Activated CD4-positive, CD25-positive, alpha-beta regulatory T cell (primary cell): ENCODE results near the gene POU2AF1.

Source experiments
- DNase-seq, 4 experiments: peaks; one replicate each; lab custom pipeline; 2025; lab: John Stamatoyannopoulos, UW

Gene POU2AF1

GRCh38 chr11:111361052-111361801 lies 17.8 kb downstream of the POU2AF1 start:
- no peak for DNase-seq

GRCh38 chr11:111360150-111361043 lies 18.7 kb downstream of the POU2AF1 start:
- no peak for DNase-seq

- DNase-seq: no peak
These were observed 19.6 kb downstream of the POU2AF1 start for GRCh38 chr11:111359223-111360149.

GRCh38 chr11:111358038-111359001 lies 20.8 kb downstream of the POU2AF1 start:
- no peak for DNase-seq

GRCh38 chr11:111357150-111358037 lies 21.7 kb downstream of the POU2AF1 start:
- no peak for DNase-seq

- no peak for DNase-seq
These were observed 22.4 kb downstream of the POU2AF1 start for GRCh38 chr11:111356660-111357048.

- DNase-seq: no peak
These were observed 23.0 kb downstream of the POU2AF1 start for GRCh38 chr11:111355956-111356659.

- no peak for DNase-seq
These were observed 24.0 kb downstream of the POU2AF1 start for GRCh38 chr11:111355101-111355500.

- no peak for DNase-seq
These were observed 24.5 kb downstream of the POU2AF1 start for GRCh38 chr11:111354601-111354891.

GRCh38 chr11:111353776-111354600 lies 25.1 kb downstream of the POU2AF1 start:
- DNase-seq: no peak

GRCh38 chr11:111352935-111353710 lies 26.0 kb downstream of the POU2AF1 start:
- DNase-seq: no peak

GRCh38 chr11:111352231-111352746 lies 26.8 kb downstream of the POU2AF1 start:
- no peak for DNase-seq

GRCh38 chr11:111351374-111352055 lies 27.6 kb downstream of the POU2AF1 start:
- DNase-seq: no peak

- no peak for DNase-seq
These were observed 28.3 kb downstream of the POU2AF1 start for GRCh38 chr11:111350811-111351210.

- DNase-seq: no peak
These were observed 29.8 kb downstream of the POU2AF1 start for GRCh38 chr11:111349191-111349695.

GRCh38 chr11:111348147-111348546 lies 30.9 kb downstream of the POU2AF1 start:
- DNase-seq: no peak

- no peak for DNase-seq
These were observed 31.4 kb downstream of the POU2AF1 start for GRCh38 chr11:111347723-111348115.
